Stimulated activated CD4-positive, alpha-beta T cell treated with anti-CD3 and anti-CD28 coated beads, Interleukin-15, amount 100 ng/mL, for 1 hour (primary cell): Measurements from ENCODE around the gene SMCR8.
"Not testable (repeated sequence)": the region's sequence is repeated elsewhere in the genome, so short reads cannot be mapped to it uniquely, and the experiment has no call there.

Experiments used
- DNase-seq, 2 donors: peaks; one replicate each; pipeline ENCODE4 v3.0.0-alpha.2; 2020; ENCODE audit warnings: low read depth in 1 of 2, low spot score in 1 of 2

SMCR8 gene

GRCh38 chr17:18314731-18315561 lies at the start of gene SMCR8, which contains the start of gene TOP3A:
TSS of gene SMCR8 (plus strand) at chr17:18315293. CDS start at chr17:18315790, 497 bp downstream.
TSS of gene TOP3A (minus strand) at chr17:18314994. CDS start at chr17:18314778, 216 bp downstream.
- peak; percentile 92 to 95 for DNase-seq

GRCh38 chr17:18267366-18267765 lies 47.7 kb upstream of the SMCR8 start:
- no peak for DNase-seq

- no peak for DNase-seq
These were observed 47.0 kb upstream of the SMCR8 start for GRCh38 chr17:18267927-18268711.

GRCh38 chr17:18270046-18270931 lies 44.8 kb upstream of the SMCR8 start:
- no peak for DNase-seq

- DNase-seq, result no peak
These were observed 38.0 kb upstream of the SMCR8 start for GRCh38 chr17:18277076-18277475.

- no peak for DNase-seq
These were observed 36.2 kb upstream of the SMCR8 start for GRCh38 chr17:18278867-18279266.

GRCh38 chr17:18280249-18280648 lies 34.8 kb upstream of the SMCR8 start:
- DNase-seq, result no peak

- DNase-seq, result no peak
These were observed 34.2 kb upstream of the SMCR8 start for GRCh38 chr17:18280766-18281371.

- no peak for DNase-seq
These were observed 33.3 kb upstream of the SMCR8 start for GRCh38 chr17:18281788-18282187.

GRCh38 chr17:18285296-18285695 lies 29.8 kb upstream of the SMCR8 start:
- no peak for DNase-seq

- DNase-seq, result no peak
These were observed 23.2 kb upstream of the SMCR8 start for GRCh38 chr17:18291718-18292540.

- DNase-seq, result not testable (repeated sequence)
These were observed 17.0 kb upstream of the SMCR8 start for GRCh38 chr17:18298061-18298460.

GRCh38 chr17:18300725-18301480 lies 14.2 kb upstream of the SMCR8 start:
- DNase-seq, result no peak

- DNase-seq, result not testable (repeated sequence)
These were observed 11.9 kb upstream of the SMCR8 start for GRCh38 chr17:18303206-18303605.

GRCh38 chr17:18309202-18309601 lies 5.9 kb upstream of the SMCR8 start:
- no peak for DNase-seq

GRCh38 chr17:18314059-18314730 lies 898 bp upstream of the SMCR8 start:
- no peak for DNase-seq

- no peak for DNase-seq
These were observed 449 bp downstream of the SMCR8 start for GRCh38 chr17:18315562-18315922.

GRCh38 chr17:18315961-18316360 lies 868 bp downstream of the SMCR8 start:
- DNase-seq, result no peak

- no peak for DNase-seq
These were observed 3.0 kb downstream of the SMCR8 start for GRCh38 chr17:18318117-18318516.
